Sigmoid colon (tissue), 4 donors: ENCODE results near the gene PEX6.

ENCODE experiments used
- EP300 ChIP-seq, 4 donors: sonication (generic); formaldehyde crosslinking; IDR thresholded peaks; one replicate each; pipeline ENCODE4 v1.6.1; 2017; ENCODE audit warnings: antibody characterized with exemption in 4 of 4
- POLR2A ChIP-seq, 2 donors: fragments of 450-650 bp; IDR thresholded peaks; one replicate each; pipeline ENCODE4 v1.6.1; 2016; ENCODE audit warnings: antibody characterized with exemption in 2 of 2, mild to moderate bottlenecking in 2 of 2, moderate library complexity in 2 of 2
- TF ChIP-seq, protein P1 (sequence below), 4 experiments: fragments of 450-650 bp in 3 of 4; fragments of 200-600 bp in 1 of 4; IDR thresholded peaks; one replicate each; pipeline ENCODE4 v1.5.1; 2016 to 2019; ENCODE audit warnings: antibody characterized with exemption in 4 of 4, mild to moderate bottlenecking in 3 of 4, moderate library complexity in 2 of 4

DNA sequence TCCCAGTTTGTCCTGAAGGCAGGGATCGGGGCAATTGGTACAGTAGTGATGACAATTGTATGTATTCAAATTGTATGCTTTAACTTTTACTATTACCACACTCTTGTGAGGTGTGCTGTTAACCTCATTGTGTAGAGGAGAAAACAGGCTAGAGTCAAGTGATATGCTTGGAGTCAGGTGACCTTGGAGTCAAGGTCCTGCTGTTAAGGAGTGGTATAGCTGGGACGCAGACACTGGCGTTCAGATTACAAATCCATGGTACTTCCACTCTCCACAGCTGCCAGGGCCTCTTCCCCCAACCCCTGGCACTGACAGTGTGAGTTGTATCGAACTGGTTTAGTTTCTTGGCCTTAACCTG lies 39.2 kb downstream of the PEX6 start:
- TF ChIP-seq, protein P1, sequence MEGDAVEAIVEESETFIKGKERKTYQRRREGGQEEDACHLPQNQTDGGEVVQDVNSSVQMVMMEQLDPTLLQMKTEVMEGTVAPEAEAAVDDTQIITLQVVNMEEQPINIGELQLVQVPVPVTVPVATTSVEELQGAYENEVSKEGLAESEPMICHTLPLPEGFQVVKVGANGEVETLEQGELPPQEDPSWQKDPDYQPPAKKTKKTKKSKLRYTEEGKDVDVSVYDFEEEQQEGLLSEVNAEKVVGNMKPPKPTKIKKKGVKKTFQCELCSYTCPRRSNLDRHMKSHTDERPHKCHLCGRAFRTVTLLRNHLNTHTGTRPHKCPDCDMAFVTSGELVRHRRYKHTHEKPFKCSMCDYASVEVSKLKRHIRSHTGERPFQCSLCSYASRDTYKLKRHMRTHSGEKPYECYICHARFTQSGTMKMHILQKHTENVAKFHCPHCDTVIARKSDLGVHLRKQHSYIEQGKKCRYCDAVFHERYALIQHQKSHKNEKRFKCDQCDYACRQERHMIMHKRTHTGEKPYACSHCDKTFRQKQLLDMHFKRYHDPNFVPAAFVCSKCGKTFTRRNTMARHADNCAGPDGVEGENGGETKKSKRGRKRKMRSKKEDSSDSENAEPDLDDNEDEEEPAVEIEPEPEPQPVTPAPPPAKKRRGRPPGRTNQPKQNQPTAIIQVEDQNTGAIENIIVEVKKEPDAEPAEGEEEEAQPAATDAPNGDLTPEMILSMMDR (IDR thresholded peaks at IDR 0.05), result no peak
- TF ChIP-seq EP300 (IDR thresholded peaks at IDR 0.05), result no peak
- no peak for TF ChIP-seq POLR2A (IDR thresholded peaks at IDR 0.05)
